ENCODE results near the gene ADPRHL1. TPM values are rescaled to one million over a fixed set of nuclear protein-coding genes. Genes with fewer than 3 reads are reported as not detected.

The ADPRHL1 gene
- total RNA-seq, 4 donors from 2014 or later: 2.5 to 8.6 (median 5.5) TPM

DNA sequence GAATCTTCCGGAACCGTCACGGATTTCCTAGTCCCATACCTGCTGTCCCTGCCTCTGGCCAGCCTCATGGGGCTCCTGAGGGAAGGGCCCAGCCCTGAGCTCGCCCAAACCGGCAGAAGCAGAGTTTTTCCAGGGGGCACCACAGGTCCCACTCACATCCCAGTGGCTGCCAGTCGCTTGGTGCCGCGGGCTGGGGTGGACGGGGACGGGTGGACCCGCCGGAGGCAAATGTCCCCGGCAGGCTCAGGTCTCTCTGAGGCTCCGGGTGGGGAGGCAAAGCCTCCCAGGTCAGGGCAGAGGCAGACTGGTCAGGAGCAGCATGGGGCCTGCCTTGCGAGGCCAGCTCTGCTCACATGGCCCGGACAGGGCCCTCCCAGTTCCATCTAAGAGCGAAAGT lies 24.8 kb downstream of the ADPRHL1 start:
- TF ChIP-seq POLR2AphosphoS5 (IDR thresholded peaks at IDR 0.05): no peak
- TF ChIP-seq EP300 (IDR thresholded peaks at IDR 0.05): no peak
- TF ChIP-seq, protein P1, sequence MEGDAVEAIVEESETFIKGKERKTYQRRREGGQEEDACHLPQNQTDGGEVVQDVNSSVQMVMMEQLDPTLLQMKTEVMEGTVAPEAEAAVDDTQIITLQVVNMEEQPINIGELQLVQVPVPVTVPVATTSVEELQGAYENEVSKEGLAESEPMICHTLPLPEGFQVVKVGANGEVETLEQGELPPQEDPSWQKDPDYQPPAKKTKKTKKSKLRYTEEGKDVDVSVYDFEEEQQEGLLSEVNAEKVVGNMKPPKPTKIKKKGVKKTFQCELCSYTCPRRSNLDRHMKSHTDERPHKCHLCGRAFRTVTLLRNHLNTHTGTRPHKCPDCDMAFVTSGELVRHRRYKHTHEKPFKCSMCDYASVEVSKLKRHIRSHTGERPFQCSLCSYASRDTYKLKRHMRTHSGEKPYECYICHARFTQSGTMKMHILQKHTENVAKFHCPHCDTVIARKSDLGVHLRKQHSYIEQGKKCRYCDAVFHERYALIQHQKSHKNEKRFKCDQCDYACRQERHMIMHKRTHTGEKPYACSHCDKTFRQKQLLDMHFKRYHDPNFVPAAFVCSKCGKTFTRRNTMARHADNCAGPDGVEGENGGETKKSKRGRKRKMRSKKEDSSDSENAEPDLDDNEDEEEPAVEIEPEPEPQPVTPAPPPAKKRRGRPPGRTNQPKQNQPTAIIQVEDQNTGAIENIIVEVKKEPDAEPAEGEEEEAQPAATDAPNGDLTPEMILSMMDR (IDR thresholded peaks at IDR 0.05): no peak
- no peak for TF ChIP-seq POLR2A (IDR thresholded peaks at IDR 0.05)
- no peaks in the 10 kb centered on the region for H3K4me1 ChIP-seq
- no peaks in the 10 kb centered on the region for H3K27me3 ChIP-seq
- no peaks in the 10 kb centered on the region for H3K9me3 ChIP-seq
- peak in 1 of 2 donors; percentile 59 for DNase-seq (ENCODE audit: low spot score in 2 of 2)
- H3K4me3 ChIP-seq: no peak overlapping the region
- no peaks in the 10 kb centered on the region for H3K36me3 ChIP-seq
- 72% methylated on average over 12 of the region's 17 CpGs for WGBS
- no peak overlapping the region for H3K27ac ChIP-seq

DNA sequence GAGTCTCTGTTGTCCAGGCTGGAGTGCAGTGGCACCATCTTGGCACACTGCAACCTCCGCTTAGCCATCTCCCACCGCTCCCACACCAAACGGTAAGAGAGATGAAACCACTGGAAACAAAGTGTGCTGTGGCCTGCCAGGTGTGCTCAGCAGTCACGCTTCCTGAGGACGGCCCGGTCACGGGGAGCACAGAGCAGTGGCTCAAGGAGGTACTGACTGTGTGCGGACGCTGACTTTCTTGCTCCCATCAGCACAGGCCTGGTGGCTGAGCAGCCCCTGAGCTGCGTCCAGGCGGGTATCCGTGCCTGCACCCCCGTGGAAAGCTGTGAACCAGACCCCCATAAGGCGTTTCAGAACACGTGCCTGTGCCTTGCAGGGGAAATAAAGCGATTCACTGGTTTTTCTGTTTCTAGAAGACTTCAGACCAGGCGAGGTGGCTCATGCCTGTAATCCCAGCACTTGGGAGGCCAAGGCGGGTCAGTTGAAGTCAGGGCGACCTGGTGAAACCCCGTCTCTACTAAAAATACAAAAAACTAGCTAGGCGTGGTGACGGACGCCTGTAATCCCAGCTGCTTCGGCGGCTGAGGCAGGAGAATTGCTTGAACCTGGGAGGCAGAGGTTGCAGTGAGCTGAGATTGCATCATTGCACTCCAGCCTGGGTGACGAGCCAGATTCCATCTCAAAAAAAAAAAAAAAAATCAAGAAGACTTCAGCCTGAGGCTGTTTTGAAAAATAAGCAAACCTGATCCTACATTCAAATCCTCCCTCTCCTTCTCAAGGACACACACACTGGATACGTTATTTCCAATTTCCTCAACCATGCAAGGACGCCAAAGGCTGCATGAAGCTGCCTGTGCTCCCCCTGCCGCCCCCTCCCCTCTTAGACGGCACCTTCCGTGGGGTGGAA lies 25.5 kb downstream of the ADPRHL1 start:
- H3K36me3 ChIP-seq: no peaks in the 10 kb centered on the region
- no peak overlapping the region for H3K4me3 ChIP-seq
- TF ChIP-seq, protein P1 (IDR thresholded peaks at IDR 0.05): no peak
- no peak for TF ChIP-seq POLR2A (IDR thresholded peaks at IDR 0.05)
- TF ChIP-seq POLR2AphosphoS5 (IDR thresholded peaks at IDR 0.05): no peak
- TF ChIP-seq EP300 (IDR thresholded peaks at IDR 0.05): no peak
- WGBS: 77% methylated on average over 31 of the region's 31 CpGs
- H3K27me3 ChIP-seq: no peaks in the 10 kb centered on the region
- H3K27ac ChIP-seq: no peak overlapping the region
- peak in 1 of 2 donors; percentile 49 for DNase-seq (ENCODE audit: low spot score in 2 of 2)
- H3K4me1 ChIP-seq: no peaks in the 10 kb centered on the region
- H3K9me3 ChIP-seq: no peaks in the 10 kb centered on the region

DNA sequence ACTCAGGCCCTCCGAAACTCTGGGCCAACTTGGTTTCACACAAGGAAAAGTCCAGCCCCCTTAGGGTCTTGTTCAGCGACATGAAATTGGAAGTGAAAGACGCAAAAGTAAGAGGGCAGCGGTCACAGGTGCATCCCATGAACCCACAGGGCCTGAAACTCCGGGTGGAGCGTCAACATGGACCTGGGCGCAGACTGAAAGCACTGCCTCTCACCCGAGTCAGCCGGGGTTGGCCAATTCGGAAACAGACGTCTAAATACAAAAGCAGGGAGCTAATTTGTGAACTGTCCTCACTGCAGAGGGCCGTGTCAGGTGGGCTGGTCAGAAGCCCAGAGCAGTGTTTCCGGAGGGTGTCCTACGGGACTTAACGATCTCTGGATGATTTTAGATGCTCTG lies 26.7 kb downstream of the ADPRHL1 start:
- WGBS: 95% methylated on average over 15 of the region's 15 CpGs

GRCh38 chr13:113425941-113426590 lies 27.2 kb downstream of the ADPRHL1 start:
- Histone ChIP-seq H3K36me3 (no peaks in the 10 kb centered on the region), H3K27me3 (no peaks in the 10 kb centered on the region), H3K27ac (no peak overlapping the region), H3K4me1 (peaks cover 5% of the 10 kb centered on the region), H3K4me3 (no peak overlapping the region), H3K9me3 (no peaks in the 10 kb centered on the region)
- WGBS: 97% methylated on average over 8 of the region's 22 CpGs
- TF ChIP-seq POLR2A (IDR thresholded peaks at IDR 0.05): no peak
- TF ChIP-seq, protein P1 (IDR thresholded peaks at IDR 0.05): no peak
- no peak for DNase-seq (ENCODE audit: low spot score in 2 of 2)

More for the DNA sequence above, 26.7 kb downstream of the ADPRHL1 start:
- no peaks in the 10 kb centered on the region for H3K27me3 ChIP-seq
- no peaks in the 10 kb centered on the region for H3K36me3 ChIP-seq
- no peak for DNase-seq (ENCODE audit: low spot score in 2 of 2)
- TF ChIP-seq POLR2A (IDR thresholded peaks at IDR 0.05): no peak
- TF ChIP-seq, protein P1 (IDR thresholded peaks at IDR 0.05): no peak
- no peak for TF ChIP-seq POLR2AphosphoS5 (IDR thresholded peaks at IDR 0.05)
- no peak for TF ChIP-seq EP300 (IDR thresholded peaks at IDR 0.05)
- no peak overlapping the region for H3K4me3 ChIP-seq
- no peak overlapping the region for H3K27ac ChIP-seq
- peaks cover under 1% of the 10 kb centered on the region for H3K4me1 ChIP-seq
- no peaks in the 10 kb centered on the region for H3K9me3 ChIP-seq

DNA sequence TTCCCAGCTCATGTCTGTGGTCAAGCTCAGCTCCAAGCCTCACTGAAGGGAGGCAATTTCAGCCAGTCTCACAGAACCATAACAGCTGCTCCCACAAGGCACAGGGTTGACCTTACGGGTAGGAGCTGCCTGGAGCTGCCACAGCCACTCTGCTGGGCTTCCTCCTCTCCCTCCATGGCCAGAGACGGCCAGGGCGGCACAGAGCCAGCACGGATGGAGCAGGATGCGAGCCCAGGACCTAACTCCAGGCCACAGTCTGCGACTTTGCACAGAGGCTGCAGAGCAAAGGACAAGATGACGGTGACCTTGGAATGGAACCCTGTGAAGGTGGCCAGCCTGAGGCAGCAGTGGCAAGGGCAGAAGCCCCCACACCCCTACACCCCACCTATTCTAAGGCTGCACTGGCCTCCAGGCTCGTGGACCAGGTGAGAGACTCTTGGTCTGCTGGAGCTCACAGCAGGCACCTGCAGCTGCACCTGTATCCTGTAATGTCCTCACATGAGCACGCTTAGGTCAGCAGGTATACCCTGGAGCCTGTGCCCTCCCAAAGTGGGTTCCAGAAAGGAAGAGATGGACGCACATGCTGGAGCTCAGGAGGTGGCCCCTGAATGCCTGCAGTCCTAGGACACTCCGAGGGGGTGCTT lies 29.6 kb downstream of the ADPRHL1 start:
- WGBS: 96% methylated on average over 4 of the region's 11 CpGs
- Histone ChIP-seq H3K36me3 (no peaks in the 10 kb centered on the region), H3K27me3 (no peaks in the 10 kb centered on the region), H3K4me3 (no peak overlapping the region), H3K27ac (no peak overlapping the region), H3K4me1 (peaks cover 5% of the 10 kb centered on the region), H3K9me3 (no peaks in the 10 kb centered on the region)
- TF ChIP-seq POLR2A (IDR thresholded peaks at IDR 0.05) (no peak), POLR2AphosphoS5 (IDR thresholded peaks at IDR 0.05) (no peak), EP300 (IDR thresholded peaks at IDR 0.05) (no peak)
- TF ChIP-seq, protein P1 (IDR thresholded peaks at IDR 0.05): no peak
- no peak for DNase-seq (ENCODE audit: low spot score in 2 of 2)
